ENCODE data around the gene ARRDC2.

The ARRDC2 gene

GRCh38 chr19:17975032-17975431 lies 32.9 kb upstream of the ARRDC2 start:
- no peak overlapping the region for H3K4me3 ChIP-seq (replicated peaks; ENCODE audit: insufficient read depth, low read length)
- no peaks in the 10 kb centered on the region for H3K27me3 ChIP-seq (ENCODE audit: insufficient read depth, poor library complexity, severe bottlenecking)
- no peak overlapping the region for H3K27ac ChIP-seq (replicated peaks)
- no peak for TF ChIP-seq SPI1 (IDR thresholded peaks at IDR 0.05; ENCODE audit: borderline replicate concordance, low read depth)
- no peak for TF ChIP-seq GABPA (IDR thresholded peaks at IDR 0.05; ENCODE audit: low read depth)
- no peak for TF ChIP-seq POLR2AphosphoS5 (IDR thresholded peaks at IDR 0.05; ENCODE audit: low read depth)
- TF ChIP-seq REST (IDR thresholded peaks at IDR 0.05; ENCODE audit: insufficient replicate concordance, low read depth): no peak
- no peak for TF ChIP-seq CTCF (IDR thresholded peaks at IDR 0.05; ENCODE audit: insufficient read depth, low read length)
- DNase-seq (ENCODE audit: low read depth in 1 of 2, low spot score in 1 of 2): no peak

- no peak for TF ChIP-seq CTCF (IDR thresholded peaks at IDR 0.05; ENCODE audit: insufficient read depth, low read length)
- Histone ChIP-seq H3K27me3 (ENCODE audit: insufficient read depth, poor library complexity, severe bottlenecking) (no peaks in the 10 kb centered on the region), H3K27ac (replicated peaks) (no peak overlapping the region), H3K4me3 (replicated peaks; ENCODE audit: insufficient read depth, low read length) (no peak overlapping the region)
- DNase-seq (ENCODE audit: low read depth in 1 of 2, low spot score in 1 of 2): no peak
Measured at GRCh38 chr19:17977021-17977420, 30.9 kb upstream of the ARRDC2 start.

- TF ChIP-seq POLR2AphosphoS5 (IDR thresholded peaks at IDR 0.05; ENCODE audit: low read depth) (no peak), REST (IDR thresholded peaks at IDR 0.05; ENCODE audit: insufficient replicate concordance, low read depth) (no peak), CTCF (IDR thresholded peaks at IDR 0.05; ENCODE audit: insufficient read depth, low read length) (no peak), GABPA (IDR thresholded peaks at IDR 0.05; ENCODE audit: low read depth) (no peak), SPI1 (IDR thresholded peaks at IDR 0.05; ENCODE audit: borderline replicate concordance, low read depth) (no peak)
- Histone ChIP-seq H3K4me3 (replicated peaks; ENCODE audit: insufficient read depth, low read length) (no peak overlapping the region), H3K27me3 (ENCODE audit: insufficient read depth, poor library complexity, severe bottlenecking) (no peaks in the 10 kb centered on the region), H3K27ac (replicated peaks) (no peak overlapping the region)
- DNase-seq (ENCODE audit: low read depth in 1 of 2, low spot score in 1 of 2): no peak
Measured at GRCh38 chr19:17977488-17977887, 30.5 kb upstream of the ARRDC2 start.

- DNase-seq (ENCODE audit: low read depth in 1 of 2, low spot score in 1 of 2): no peak
Measured at GRCh38 chr19:17981611-17982010, 26.4 kb upstream of the ARRDC2 start.

More at GRCh38 chr19:17981611-17982010, 26.4 kb upstream of the ARRDC2 start:
- TF ChIP-seq GABPA (IDR thresholded peaks at IDR 0.05; ENCODE audit: low read depth) (no peak), SPI1 (IDR thresholded peaks at IDR 0.05; ENCODE audit: borderline replicate concordance, low read depth) (no peak), REST (IDR thresholded peaks at IDR 0.05; ENCODE audit: insufficient replicate concordance, low read depth) (no peak), CTCF (IDR thresholded peaks at IDR 0.05; ENCODE audit: insufficient read depth, low read length) (no peak), POLR2AphosphoS5 (IDR thresholded peaks at IDR 0.05; ENCODE audit: low read depth) (no peak)
- Histone ChIP-seq H3K27me3 (ENCODE audit: insufficient read depth, poor library complexity, severe bottlenecking) (no peaks in the 10 kb centered on the region), H3K4me3 (replicated peaks; ENCODE audit: insufficient read depth, low read length) (no peak overlapping the region), H3K27ac (replicated peaks) (no peak overlapping the region)

All from HL-60 (cell line).